DND-41 (cell line): ENCODE data around the gene NEGR1.

ENCODE experiments used
- ATAC-seq: fragments of 200-7000 bp; cut with Tn5 transposase; 3 replicates; pipeline ENCODE4 v1.9.1; 2021; ENCODE audit warnings: low read depth; ENCODE audit not compliant: insufficient read depth
- DNase-seq: peaks from one replicate; pipeline ENCODE4 v3.0.0-alpha.2; 2020
- H2AFZ ChIP-seq: 2 replicates; pipeline ENCODE4 v1.6.0; 2012; ENCODE audit warnings: low read depth, low read length
- H3K27ac ChIP-seq: 2 replicates; pipeline ENCODE4 v1.5.1; 2012; ENCODE audit warnings: low read length, inconsistent platforms
- H3K27me3 ChIP-seq: fragments of 200-600 bp; sonication (generic); 2 replicates; pipeline ENCODE4 v1.6.0; 2012; ENCODE audit warnings: low read length, mild to moderate bottlenecking, inconsistent platforms; ENCODE audit not compliant: insufficient read depth, poor library complexity
- H3K36me3 ChIP-seq: 2 replicates; pipeline ENCODE4 v1.5.1; 2012; ENCODE audit warnings: low read length, inconsistent platforms; ENCODE audit not compliant: insufficient read depth
- H3K4me1 ChIP-seq: 2 replicates; pipeline ENCODE4 v1.5.1; 2012; ENCODE audit warnings: mild to moderate bottlenecking, low read length; ENCODE audit not compliant: insufficient read depth
- H3K4me2 ChIP-seq: 2 replicates; pipeline ENCODE4 v1.6.0; 2012; ENCODE audit warnings: mild to moderate bottlenecking, moderate library complexity, low read length, inconsistent platforms; ENCODE audit not compliant: insufficient read depth
- H3K4me3 ChIP-seq, 2 experiments: fragments of 200-600 bp in 1 of 2; shearing (Covaris generic) in 1 of 2; 2 replicates each; pipeline ENCODE4 v1.5.1; 2012 to 2016; ENCODE audit warnings: inconsistent platforms in 2 of 2, low read length in 2 of 2, mild to moderate bottlenecking in 2 of 2, low read depth in 1 of 2, moderate library complexity in 1 of 2
- H3K79me2 ChIP-seq: 2 replicates; pipeline ENCODE4 v1.6.0; 2012; ENCODE audit warnings: low read length, inconsistent platforms; ENCODE audit not compliant: insufficient read depth
- H3K9ac ChIP-seq: 2 replicates; pipeline ENCODE4 v1.6.0; 2012; ENCODE audit warnings: low read depth, mild to moderate bottlenecking, inconsistent platforms, low read length, moderate library complexity
- H3K9me3 ChIP-seq: 2 replicates; pipeline ENCODE4 v1.5.1; 2012; ENCODE audit warnings: low read length, moderate library complexity, mild to moderate bottlenecking, inconsistent platforms; ENCODE audit not compliant: insufficient read depth, severe bottlenecking
- H4K20me1 ChIP-seq: 2 replicates; pipeline ENCODE4 v1.6.0; 2012; ENCODE audit warnings: low read length; ENCODE audit not compliant: insufficient read depth
- CTCF ChIP-seq: IDR thresholded peaks from 2 replicates; pipeline ENCODE4 v1.5.1; 2012; ENCODE audit warnings: borderline replicate concordance, low read length, moderate library complexity, mild to moderate bottlenecking; ENCODE audit not compliant: poor library complexity, severe bottlenecking; ENCODE audit errors: extremely low read depth
- EZH2 ChIP-seq: IDR thresholded peaks from 3 replicates; pipeline ENCODE4 v1.6.1; 2012; ENCODE audit warnings: borderline replicate concordance, low read depth, mild to moderate bottlenecking, moderate library complexity, low read length, inconsistent platforms; ENCODE audit not compliant: severe bottlenecking

Gene NEGR1

GRCh38 chr1:71565831-71566230, 716.5 kb downstream of the NEGR1 start:
- DNase-seq: no peak

GRCh38 chr1:71565262-71565661, 717.1 kb downstream of the NEGR1 start:
- no peak for TF ChIP-seq EZH2
- TF ChIP-seq CTCF: no peak
- Histone ChIP-seq H3K9ac (no peak overlapping the region), H3K27me3 (no peaks in the 10 kb centered on the region), H3K4me2 (no peak overlapping the region), H3K9me3 (no peaks in the 10 kb centered on the region), H2AFZ (no peak overlapping the region), H3K4me1 (no peaks in the 10 kb centered on the region), H3K36me3 (no peaks in the 10 kb centered on the region), H3K4me3 (no peak overlapping the region), H4K20me1 (no peaks in the 10 kb centered on the region), H3K79me2 (no peaks in the 10 kb centered on the region), H3K27ac (no peak overlapping the region)
- DNase-seq (no peak), ATAC-seq (no peak)

More at GRCh38 chr1:71565831-71566230, 716.5 kb downstream of the NEGR1 start:
- Histone ChIP-seq H3K4me3 (no peak overlapping the region), H2AFZ (no peak overlapping the region), H3K9me3 (no peaks in the 10 kb centered on the region), H4K20me1 (no peaks in the 10 kb centered on the region), H3K9ac (no peak overlapping the region), H3K36me3 (no peaks in the 10 kb centered on the region), H3K27ac (no peak overlapping the region), H3K4me2 (no peak overlapping the region), H3K27me3 (no peaks in the 10 kb centered on the region), H3K4me1 (no peaks in the 10 kb centered on the region), H3K79me2 (no peaks in the 10 kb centered on the region)
- no peak for ATAC-seq
- no peak for TF ChIP-seq EZH2
- TF ChIP-seq CTCF: no peak

- H3K4me3 ChIP-seq: no peak overlapping the region
- no peak overlapping the region for H3K27ac ChIP-seq
- H3K79me2 ChIP-seq: no peaks in the 10 kb centered on the region
- no peak overlapping the region for H3K9ac ChIP-seq
- H3K4me1 ChIP-seq: no peaks in the 10 kb centered on the region
- ATAC-seq (no peak), DNase-seq (no peak)
- no peaks in the 10 kb centered on the region for H4K20me1 ChIP-seq
- H3K36me3 ChIP-seq: no peaks in the 10 kb centered on the region
- H2AFZ ChIP-seq: no peak overlapping the region
- TF ChIP-seq CTCF: no peak
- TF ChIP-seq EZH2: no peak
- no peak overlapping the region for H3K4me2 ChIP-seq
- no peaks in the 10 kb centered on the region for H3K27me3 ChIP-seq
- no peaks in the 10 kb centered on the region for H3K9me3 ChIP-seq
Observed at GRCh38 chr1:71562298-71562697, 720.0 kb downstream of the NEGR1 start.

- H3K36me3 ChIP-seq: no peaks in the 10 kb centered on the region
- DNase-seq: no peak
- no peaks in the 10 kb centered on the region for H3K4me1 ChIP-seq
- H3K4me2 ChIP-seq: no peak overlapping the region
- no peaks in the 10 kb centered on the region for H3K9me3 ChIP-seq
- H3K27ac ChIP-seq: no peak overlapping the region
- no peaks in the 10 kb centered on the region for H4K20me1 ChIP-seq
- H3K4me3 ChIP-seq: no peak overlapping the region
- H2AFZ ChIP-seq: no peak overlapping the region
- no peaks in the 10 kb centered on the region for H3K27me3 ChIP-seq
- ATAC-seq: no peak
- H3K79me2 ChIP-seq: no peaks in the 10 kb centered on the region
- no peak for TF ChIP-seq EZH2
- no peak for TF ChIP-seq CTCF
- no peak overlapping the region for H3K9ac ChIP-seq
Observed at GRCh38 chr1:71561729-71562128, 720.6 kb downstream of the NEGR1 start.
